GM19099 (cell line): ENCODE measurements around the gene RAP1GAP2.

Experiments used
- POLR2A ChIP-seq: IDR thresholded peaks from 3 replicates; pipeline ENCODE4 v1.6.1; 2011; ENCODE audit warnings: low read depth; ENCODE audit not compliant: insufficient read length; ENCODE audit errors: extremely low read depth

Gene RAP1GAP2

DNA sequence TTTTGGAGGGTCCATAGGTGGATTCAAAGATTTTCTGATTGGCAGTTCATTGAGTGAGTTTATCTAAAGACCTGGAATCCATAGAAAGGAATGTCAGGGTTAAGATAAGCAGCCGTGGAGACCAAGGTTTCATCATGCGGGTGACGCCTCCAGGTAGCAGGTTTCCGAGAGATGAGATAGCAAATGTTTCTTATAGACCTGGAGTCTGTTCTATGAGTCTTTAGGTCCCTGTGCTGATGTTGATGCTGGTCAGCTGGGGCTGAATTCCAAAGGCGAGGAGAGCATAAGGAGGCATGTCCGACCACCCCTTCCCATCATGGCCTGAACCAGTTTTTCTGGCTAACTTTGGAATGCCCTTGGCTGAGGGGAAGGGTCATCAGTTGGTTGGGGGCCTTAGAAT lies 80.2 kb downstream of the RAP1GAP2 start:
- TF ChIP-seq POLR2A: no peak

DNA sequence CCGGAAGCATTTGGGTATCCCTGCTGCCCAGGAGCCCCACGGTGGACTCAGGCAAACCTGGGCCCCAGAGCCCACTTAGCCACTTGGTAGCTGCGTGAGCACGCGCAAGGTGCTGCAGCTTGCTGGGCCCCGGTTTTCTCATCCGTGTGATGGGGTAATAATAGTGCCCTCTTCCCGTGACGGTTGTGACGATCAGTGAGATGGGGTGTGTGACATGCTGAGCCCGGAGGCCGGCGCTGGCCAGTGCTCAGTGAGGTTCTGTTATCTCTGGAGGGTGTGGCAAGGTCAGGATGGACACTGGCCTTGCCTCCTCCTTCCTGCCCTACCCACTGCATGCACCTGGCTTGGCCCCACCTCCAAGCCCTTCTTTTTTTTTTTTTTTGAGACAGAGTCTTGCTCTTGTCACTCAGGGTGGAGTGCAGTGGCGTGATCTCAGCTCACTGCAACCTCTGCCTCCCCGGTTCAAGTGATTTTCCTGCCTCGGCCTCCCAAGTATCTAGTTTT lies 82.6 kb downstream of the RAP1GAP2 start:
- TF ChIP-seq POLR2A: no peak

- TF ChIP-seq POLR2A: no peak
Observed at GRCh38 chr17:2880050-2880449, 83.8 kb downstream of the RAP1GAP2 start.

DNA sequence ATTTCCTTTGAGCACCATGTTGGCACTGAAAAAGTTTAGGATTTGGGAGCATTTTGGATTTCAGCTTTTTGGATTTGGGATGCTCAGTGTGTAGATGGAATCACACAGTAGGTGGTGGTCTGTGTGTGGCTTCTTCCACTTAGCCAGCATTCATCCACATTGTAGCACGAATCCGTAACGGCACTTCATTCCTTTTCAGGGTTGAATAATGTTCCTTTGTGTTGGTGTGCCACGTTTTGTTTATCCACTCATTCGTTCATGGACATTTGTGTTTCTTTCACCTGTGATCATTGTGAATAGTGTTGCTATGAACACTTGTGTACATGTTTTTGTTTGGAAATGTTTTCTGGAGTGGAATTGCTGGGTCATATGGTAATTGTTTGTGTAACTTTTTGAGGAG lies 85.1 kb downstream of the RAP1GAP2 start:
- TF ChIP-seq POLR2A: no peak

- no peak for TF ChIP-seq POLR2A
Observed at GRCh38 chr17:2883544-2884213, 87.4 kb downstream of the RAP1GAP2 start.

GRCh38 chr17:2885733-2886132 lies 89.5 kb downstream of the RAP1GAP2 start:
- TF ChIP-seq POLR2A: no peak

- TF ChIP-seq POLR2A: no peak
Observed at GRCh38 chr17:2888326-2888725, 92.1 kb downstream of the RAP1GAP2 start.

DNA sequence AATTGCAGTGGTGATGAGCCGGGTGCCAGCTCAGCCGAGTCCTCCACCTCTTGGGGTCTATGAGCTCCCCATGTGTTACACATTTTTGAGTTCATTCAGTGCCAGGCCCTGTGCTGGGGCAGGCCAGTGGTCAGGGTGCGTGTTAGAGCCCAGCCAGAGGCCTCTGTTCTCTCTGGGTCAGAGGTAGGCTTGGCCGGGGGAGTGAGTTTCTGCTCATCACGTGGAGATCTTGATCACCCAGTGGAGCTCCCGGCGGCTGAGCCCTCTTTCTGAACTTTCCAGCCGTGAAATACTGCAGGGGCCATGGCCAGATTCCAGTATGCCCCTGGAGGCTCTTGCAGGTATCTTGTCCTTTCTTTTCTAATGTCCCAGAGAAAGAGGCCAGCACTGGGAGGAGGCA lies 93.0 kb downstream of the RAP1GAP2 start:
- no peak for TF ChIP-seq POLR2A

- no peak for TF ChIP-seq POLR2A
Observed at GRCh38 chr17:2892305-2892971, 96.2 kb downstream of the RAP1GAP2 start.

- no peak for TF ChIP-seq POLR2A
Observed at GRCh38 chr17:2893422-2893914, 97.2 kb downstream of the RAP1GAP2 start.

- no peak for TF ChIP-seq POLR2A
Observed at GRCh38 chr17:2894782-2895181, 98.5 kb downstream of the RAP1GAP2 start.

GRCh38 chr17:2897605-2898004 lies 101.4 kb downstream of the RAP1GAP2 start:
- TF ChIP-seq POLR2A: no peak

GRCh38 chr17:2898255-2898926 lies 102.2 kb downstream of the RAP1GAP2 start:
- no peak for TF ChIP-seq POLR2A

DNA sequence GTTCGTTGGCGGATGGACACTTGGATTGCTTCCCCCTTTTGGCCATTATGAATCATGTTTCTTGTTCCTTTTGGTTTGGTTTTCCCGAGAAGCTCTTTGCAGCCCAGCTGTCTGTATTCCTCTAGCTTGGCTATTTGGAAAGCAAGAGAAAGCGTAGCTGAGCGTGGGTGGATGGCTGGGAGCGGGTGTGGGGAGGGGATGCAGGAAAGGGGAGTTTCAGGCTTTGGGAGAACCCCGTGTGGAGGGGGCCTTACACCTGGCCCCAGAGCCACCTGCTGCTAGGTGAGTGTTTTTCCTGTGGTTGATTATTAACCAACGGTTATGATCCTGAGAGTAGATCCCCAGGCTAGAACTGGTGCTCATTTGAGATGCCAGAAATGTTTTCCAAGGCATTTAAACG lies 103.7 kb downstream of the RAP1GAP2 start:
- TF ChIP-seq POLR2A: no peak

DNA sequence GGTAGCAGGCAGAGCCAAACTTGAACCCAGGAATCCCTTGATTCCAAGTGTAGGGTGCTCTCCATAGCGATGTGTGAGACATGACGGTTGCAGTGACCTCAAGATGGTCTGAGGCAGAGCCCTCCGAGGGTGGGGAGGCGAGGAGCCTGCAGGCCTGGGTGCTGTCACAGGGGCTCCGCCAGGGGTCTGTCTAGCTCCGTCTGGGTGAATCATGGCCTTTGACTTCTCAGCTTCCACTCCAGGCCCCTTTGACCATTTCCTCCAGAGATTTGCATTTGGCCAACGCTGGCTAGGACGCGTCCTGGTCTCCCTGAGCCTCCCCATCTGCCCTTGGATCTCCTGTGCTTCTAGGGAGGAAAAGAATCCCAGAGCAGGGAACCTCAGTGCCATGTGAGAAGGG lies 104.6 kb downstream of the RAP1GAP2 start:
- TF ChIP-seq POLR2A: no peak

GRCh38 chr17:2901582-2901981 lies 105.3 kb downstream of the RAP1GAP2 start:
- no peak for TF ChIP-seq POLR2A

GRCh38 chr17:2902546-2902945 lies 106.3 kb downstream of the RAP1GAP2 start:
- no peak for TF ChIP-seq POLR2A
